NK-92 (cell line): ENCODE data around the gene ZNRF3.
"Not testable (repeated sequence)": the region's sequence is repeated elsewhere in the genome, so short reads cannot be mapped to it uniquely, and the experiment has no call there.

ENCODE experiments used
- DNase-seq: peaks from one replicate; lab custom pipeline; 2025; ENCODE audit not compliant: unreplicated experiment; lab: John Stamatoyannopoulos, UW

Gene ZNRF3

GRCh38 chr22:28905256-28905832, 22.0 kb downstream of the ZNRF3 start:
- DNase-seq = no peak

- no peak for DNase-seq
Measured at GRCh38 chr22:28906312-28906711, 22.9 kb downstream of the ZNRF3 start.

- DNase-seq = no peak
Measured at GRCh38 chr22:28907311-28908008, 24.1 kb downstream of the ZNRF3 start.

- not testable (repeated sequence) for DNase-seq
Measured at GRCh38 chr22:28908810-28909209, 25.4 kb downstream of the ZNRF3 start.

- DNase-seq = no peak
Measured at GRCh38 chr22:28909375-28909774, 26.0 kb downstream of the ZNRF3 start.

GRCh38 chr22:28910569-28911303, 27.4 kb downstream of the ZNRF3 start:
- no peak for DNase-seq

- DNase-seq = no peak
Measured at GRCh38 chr22:28911304-28911690, 27.9 kb downstream of the ZNRF3 start.

- DNase-seq = no peak
Measured at GRCh38 chr22:28911777-28912669, 28.7 kb downstream of the ZNRF3 start.

- no peak for DNase-seq
Measured at GRCh38 chr22:28914201-28914600, 30.8 kb downstream of the ZNRF3 start.

GRCh38 chr22:28915969-28916368, 32.6 kb downstream of the ZNRF3 start:
- DNase-seq = no peak

GRCh38 chr22:28917747-28918549, 34.6 kb downstream of the ZNRF3 start:
- DNase-seq = no peak

GRCh38 chr22:28918550-28919271, 35.3 kb downstream of the ZNRF3 start:
- DNase-seq = no peak

GRCh38 chr22:28920757-28921584, 37.6 kb downstream of the ZNRF3 start:
- no peak for DNase-seq

- DNase-seq = no peak
Measured at GRCh38 chr22:28921585-28921879, 38.2 kb downstream of the ZNRF3 start.

GRCh38 chr22:28922540-28923244, 39.3 kb downstream of the ZNRF3 start:
- no peak for DNase-seq

- DNase-seq = no peak
Measured at GRCh38 chr22:28923826-28924732, 40.7 kb downstream of the ZNRF3 start.

- DNase-seq = no peak
Measured at GRCh38 chr22:28925916-28926315, 42.5 kb downstream of the ZNRF3 start.
